Embryonic facial prominence (tissue), 1 donor: ENCODE data around the gene RUSC1.

Experiments
- DNase-seq: peaks from one replicate; pipeline ENCODE4 v3.0.0-alpha.2; 2016; ENCODE audit errors: extremely low spot score

The RUSC1 gene

DNA sequence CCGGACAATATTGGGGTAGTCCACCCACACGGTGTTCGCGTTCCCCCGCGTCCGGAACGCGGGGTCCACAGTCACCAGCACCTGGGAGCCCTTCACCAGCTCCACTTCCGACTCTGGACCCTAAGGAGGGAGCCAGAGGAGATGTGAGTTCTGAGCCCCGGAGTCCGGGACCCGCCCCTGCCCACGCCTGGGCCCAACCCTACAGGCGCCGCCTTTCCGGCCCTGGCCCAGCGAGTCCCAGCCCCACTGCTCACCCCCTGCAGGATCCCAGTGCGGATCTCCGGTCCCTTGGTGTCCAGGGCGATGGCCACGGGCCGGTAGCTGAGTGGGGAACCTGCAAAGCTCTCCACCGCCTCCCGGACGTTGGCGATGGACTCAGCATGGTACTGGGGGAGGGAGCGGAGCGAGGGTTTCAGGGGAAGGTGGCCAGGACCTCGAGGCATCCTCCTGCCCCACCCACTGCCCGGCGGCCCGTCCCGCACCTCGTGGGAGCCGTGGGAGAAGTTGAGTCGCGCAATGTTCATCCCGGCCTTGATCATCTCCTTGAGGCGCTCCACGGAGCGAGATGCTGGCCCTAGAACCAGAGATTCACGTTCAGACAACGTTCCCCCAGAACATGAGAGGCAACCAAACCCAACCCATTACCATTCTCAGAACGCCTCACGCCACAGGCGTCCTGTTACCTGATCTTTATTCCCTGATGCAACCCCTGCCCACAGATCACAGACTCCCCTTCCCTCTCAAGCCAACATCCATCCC lies 25.3 kb upstream of the RUSC1 start:
- DNase-seq: no peak

DNA sequence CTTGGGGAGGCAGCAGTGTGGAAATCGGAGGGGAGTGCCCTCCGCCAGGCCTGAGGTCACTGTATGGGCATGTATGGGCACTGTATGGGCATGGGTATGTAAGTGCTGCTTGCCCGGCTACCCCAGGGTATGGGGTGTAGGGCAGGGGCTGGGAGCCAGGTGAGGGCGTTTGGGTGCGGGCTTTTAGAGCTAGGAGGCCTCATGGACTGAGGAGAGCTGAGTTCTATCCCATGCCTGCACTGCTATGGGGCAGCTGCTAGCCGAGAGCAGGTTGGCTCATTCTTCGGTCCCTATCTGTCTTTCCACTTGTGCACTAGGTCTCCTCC lies 24.8 kb upstream of the RUSC1 start:
- DNase-seq: no peak

DNA sequence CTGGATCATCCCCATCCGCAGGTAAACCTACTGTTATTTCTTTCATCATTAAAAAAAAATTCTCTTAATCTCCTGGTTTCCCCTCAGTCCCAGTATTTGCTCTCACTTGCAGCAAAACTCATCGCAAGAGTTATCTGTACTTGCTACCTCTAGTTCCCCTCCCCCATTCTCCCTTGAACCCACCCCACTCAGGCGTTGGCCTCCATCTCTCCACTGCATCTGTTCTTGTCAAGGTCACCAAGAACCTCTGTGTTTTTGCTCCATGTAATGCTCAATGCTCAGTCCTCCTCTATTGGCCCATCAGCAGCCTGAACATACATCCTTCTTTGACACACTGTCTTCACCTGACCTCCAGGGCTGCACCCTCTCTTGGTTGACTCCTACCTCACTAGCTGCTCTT lies 24.0 kb upstream of the RUSC1 start:
- no peak for DNase-seq

DNA sequence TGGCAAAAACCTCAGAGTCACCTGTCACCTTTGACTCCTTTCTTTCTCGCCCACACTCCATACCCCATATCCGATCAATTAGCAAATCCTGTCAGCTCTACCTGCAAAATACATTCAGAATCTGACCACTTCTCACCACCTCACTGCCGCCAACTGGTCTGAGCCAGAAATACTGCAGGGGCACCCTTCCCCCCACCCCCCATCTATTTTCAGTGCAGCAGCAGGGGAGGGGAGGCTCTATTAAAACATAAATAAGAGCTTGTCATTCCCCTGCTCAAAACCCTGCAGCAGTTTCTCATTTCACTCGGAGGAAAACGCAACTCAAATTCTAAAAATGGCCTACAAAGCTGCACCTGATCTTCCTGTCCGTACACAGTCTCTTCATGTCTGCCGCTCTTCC lies 23.3 kb upstream of the RUSC1 start:
- no peak for DNase-seq

DNA sequence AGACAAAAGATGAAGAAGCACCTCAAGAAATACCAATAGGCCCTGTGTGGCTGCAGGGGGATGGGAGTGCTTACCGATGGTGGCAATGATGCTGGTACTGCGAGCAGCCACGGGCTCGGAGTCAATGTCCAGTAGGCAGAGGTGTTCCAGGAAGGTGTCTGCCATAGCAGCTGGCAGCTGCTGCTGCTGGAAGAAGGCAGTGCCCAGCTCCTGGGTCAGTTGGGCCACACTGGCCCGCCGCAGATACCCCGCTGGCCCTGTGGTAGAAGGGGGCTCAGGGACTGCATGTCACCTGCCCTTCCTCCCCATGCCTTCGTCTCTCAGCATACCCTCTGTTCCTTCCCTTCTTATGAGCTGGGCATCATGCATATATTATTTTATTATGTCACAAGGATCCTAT lies 20.7 kb upstream of the RUSC1 start:
- DNase-seq: no peak

DNA sequence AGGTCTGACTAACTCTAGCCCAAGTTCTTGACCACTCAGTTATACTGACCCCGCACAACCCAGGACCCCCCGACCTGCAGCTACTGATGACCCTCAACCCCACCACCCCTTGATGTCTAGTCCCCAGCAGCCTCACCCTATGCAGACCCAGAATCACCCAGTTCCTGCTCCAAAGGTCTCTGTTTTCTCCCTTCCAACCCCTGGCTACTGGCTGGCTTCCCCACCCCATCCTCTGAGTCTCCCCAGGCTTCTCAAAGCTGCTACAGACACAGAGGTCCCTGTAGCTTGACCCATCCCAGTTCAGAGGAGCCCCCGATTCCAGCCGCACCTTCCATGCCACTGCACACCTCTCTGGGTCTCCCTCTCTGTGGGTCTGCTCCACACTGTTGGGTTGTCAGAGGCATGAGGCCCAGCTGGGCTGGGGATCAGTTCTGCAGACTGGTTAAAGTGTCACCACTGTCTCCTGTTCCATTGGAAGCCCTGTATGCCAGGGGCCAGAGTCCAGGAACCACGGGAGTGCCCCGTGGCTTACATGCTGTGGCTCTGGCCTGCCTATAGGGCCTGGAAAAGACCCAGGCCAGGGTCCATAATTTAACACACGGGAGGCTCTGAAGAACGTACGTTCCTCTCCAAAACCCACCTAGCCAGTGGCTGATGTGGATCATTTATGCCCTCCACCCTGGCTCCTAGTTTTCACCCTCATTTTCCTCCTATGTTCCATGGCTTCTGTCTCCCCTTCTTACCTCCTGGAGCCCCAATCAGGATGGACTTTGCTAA lies 20.0 kb upstream of the RUSC1 start:
- no peak for DNase-seq

DNA sequence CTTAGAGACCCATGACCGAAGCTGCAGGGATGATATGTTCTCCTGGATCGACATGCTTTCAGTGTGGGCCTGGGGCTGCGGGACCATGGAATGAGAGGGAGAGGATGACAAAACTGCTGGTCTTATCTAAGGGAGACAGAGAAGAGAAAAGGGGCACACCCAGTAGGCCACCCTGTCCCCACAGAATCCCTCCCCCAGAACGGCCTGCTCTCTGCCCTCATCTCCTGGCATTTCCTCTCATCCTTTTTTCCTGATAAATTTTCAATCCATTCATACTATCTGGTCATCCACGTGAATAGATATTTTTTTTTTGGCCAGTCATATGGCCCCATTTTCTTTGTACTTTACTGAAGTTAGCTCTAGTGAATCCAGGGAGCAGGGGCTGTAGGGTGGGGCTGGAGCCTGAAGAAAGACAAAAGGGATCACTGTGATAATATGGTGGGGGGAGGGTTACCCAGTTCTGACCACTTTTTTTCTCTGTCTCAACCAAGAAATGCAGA lies 19.3 kb upstream of the RUSC1 start, which contains the start of gene PKLR:
Gene PKLR, minus strand, starts transcription at position 97 of the 500 bp plus-strand sequence. Its CDS starts 43 bp downstream, at position 54.
- DNase-seq: no peak

DNA sequence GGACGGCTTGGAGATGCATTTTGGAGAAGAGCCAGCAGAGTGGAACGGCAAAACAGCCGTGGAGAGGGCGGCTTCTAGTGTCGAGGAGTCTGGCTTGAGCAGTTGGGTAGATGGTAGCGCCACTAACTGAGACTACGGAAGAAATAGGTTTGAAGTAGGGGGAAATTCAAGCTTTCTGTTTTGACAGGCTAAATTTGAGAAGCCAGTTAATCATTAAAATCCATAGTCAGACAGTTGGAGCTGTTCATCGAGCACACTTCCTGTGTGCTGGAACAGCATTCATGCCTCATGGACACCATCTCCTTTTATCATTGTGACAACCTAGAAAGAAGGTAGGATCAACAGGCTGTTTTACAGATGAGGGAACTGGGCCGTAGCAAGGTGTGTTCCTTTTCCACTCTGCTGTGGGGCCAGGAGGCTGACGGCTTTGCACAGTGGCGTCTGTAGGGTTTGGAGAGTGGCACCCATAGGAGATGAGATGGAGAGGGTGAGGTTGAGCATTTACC lies 16.1 kb upstream of the RUSC1 start:
- no peak for DNase-seq

DNA sequence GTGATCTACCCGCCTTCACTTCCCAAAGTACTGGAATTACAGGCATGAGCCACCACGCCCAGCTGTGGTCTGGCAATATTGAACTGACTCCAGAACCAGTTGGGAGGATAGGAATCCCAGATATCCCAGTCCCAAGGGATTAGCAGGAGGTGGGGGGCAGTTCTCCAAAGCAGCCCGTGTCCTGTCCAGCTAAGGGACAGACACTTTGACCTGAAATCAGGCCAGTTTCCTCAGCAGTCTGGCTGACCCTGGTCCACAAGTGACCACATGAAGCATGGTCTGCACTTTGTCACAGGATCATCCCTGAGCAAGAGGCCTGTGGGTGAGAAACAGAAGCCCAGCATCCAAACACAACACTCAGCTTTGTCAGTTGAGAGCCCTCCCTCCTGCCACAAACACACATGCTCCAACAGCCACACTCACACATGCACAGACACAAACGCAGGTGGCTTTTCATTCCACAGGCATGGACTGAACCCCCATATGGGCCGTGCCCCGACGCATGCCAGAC lies 14.8 kb upstream of the RUSC1 start:
- DNase-seq: no peak

DNA sequence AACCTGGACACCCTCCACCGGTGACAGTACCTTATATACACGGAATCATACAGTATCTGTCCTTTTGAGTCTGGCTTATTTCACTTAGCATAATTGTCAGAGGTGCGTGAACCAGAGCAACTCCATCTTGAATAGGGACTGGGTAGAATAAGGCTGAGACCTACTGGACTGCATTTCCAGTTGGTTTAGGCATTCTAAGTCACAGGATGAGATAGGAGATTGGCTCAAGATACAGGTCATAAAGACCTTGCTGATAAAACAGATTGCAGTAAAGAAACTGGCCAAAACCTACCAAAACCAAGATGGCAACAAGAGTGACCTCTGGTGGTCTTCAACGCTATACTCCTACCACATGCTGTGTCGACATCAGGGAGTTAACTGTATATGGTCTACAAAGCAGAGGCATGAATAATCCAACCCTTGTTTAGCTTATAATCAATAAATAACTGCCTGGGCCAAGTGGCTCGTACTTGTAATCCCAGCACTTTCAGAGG lies 13.4 kb upstream of the RUSC1 start:
- no peak for DNase-seq

DNA sequence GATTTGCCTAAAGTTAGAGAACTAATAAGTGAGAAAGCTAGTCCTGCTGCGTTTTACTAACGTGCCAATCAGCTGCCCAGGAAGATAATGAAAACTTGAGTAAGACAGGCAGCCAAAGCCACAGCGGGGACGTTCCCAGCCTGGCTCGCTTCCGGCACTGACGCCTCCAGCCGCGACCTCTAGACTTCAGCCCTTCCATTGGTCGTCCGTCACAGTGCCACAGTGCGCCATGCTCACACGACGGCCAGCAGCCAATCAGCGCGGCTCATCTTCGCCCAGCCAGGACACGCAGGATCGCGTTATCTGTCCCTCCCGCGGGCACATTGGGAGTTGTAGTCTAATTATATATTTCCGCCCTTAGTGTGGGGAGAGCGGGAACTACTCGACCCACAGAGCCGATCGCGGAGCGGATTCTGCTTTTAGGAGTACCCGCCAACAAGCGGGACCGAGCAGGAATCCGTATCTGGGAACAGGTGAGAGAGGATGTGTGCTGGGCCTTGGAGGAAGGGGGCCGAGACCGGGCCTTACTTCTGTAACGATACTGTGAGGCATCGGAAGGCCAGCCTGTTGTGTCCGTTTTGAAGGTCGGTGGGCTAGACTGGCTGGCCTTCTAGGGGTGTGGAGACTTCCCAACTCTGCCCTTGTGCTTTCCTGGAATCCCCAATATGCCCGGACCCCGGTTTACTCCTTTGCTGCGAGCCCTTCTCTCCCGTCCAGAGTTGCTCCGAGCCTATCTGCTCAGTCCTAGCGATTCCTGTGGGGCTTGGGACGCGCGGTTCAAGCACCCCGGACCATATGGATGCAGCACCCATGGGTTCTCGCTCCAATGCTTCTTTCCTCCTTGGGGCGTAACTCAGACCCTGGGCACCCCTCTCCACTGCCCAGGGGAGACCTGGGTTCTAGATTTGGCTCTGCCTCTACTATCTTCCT lies 11.9 kb upstream of the RUSC1 start, which contains the start of gene FDPS:
Gene FDPS, plus strand, starts transcription at position 374 of the 930 bp plus-strand sequence. CDS start 924 bp downstream, outside the sequence.
- DNase-seq: peak; percentile 97

DNA sequence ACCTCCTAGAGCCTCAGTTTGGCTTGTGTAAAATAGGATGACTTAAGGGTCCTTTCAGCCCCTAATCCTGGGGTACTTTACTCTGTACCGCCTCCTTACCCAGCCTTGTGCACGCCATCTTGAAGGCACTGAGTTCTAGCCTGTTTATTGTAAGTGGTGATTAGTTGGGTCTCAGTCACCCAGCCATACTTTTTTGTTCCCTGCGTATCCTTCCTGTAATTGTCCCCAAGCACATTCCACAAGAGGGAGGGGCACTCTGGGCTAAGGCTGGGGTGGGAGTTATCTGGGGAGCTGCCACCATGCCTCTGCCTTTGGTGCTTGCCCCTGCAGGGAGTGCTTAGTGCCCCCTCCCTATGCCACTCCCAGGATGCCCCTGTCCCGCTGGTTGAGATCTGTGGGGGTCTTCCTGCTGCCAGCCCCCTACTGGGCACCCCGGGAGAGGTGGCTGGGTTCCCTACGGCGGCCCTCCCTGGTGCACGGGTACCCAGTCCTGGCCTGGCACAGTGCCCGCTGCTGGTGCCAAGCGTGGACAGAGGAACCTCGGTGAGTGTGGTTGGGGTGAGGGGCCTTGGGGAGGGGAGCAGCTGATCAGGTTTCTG lies 11.2 kb upstream of the RUSC1 start:
- DNase-seq: no peak

DNA sequence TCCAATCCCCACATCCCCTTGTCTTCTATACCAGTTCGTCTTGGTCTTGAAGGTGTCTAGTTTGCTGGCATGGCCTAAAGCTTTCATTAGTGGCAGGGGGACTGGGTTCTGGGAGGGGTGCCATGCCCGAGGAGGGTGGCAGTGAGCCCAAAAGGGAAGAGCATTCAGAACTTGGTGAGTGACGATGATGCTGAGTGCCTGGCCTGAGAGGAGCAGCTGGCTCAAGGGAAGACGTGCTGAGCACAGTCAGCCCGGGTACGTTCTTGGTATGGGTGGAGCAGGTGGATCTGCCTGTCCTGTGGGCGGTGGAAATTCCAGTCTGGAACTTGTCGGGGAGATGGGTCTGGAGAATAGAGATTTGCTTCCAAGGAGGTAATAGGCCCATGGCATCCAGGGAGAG lies 7.4 kb upstream of the RUSC1 start:
- no peak for DNase-seq

DNA sequence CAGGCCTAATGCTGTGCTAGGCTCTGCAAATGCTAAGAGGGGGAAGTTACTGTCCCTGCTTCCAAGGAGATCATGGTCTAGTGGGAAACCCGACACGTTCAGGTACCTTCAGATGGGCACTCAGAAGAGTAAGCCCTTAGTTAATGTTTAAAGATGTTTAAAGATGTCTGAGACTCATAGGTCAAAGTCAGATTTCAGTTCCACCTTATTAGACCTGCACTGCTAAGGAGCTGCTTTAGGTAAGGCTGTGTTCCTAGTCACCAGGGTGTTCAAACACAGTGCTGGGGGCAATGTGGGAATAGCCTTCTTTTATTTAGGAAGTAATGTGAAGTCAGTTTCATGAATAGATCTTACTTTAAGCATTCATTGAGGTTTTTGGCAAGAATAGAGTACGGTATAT lies 3.8 kb upstream of the RUSC1 start:
- DNase-seq: no peak

DNA sequence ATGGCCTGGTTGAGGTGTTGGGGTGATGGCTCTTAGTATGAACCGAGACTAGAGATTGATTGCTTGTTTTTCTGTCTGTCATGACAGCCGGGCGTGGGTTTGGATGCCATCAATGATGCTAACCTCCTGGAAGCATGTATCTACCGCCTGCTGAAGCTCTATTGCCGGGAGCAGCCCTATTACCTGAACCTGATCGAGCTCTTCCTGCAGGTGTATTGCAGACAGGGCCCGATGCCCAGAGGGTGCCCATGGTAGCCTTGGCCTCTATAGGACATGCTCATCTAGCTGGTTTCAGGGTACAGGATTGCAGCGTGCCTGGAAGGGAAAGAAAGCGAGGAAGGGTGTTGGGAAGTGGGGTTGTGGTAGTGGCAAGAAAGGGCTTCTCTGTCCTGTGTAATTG lies 2.6 kb upstream of the RUSC1 start:
- DNase-seq: no peak

DNA sequence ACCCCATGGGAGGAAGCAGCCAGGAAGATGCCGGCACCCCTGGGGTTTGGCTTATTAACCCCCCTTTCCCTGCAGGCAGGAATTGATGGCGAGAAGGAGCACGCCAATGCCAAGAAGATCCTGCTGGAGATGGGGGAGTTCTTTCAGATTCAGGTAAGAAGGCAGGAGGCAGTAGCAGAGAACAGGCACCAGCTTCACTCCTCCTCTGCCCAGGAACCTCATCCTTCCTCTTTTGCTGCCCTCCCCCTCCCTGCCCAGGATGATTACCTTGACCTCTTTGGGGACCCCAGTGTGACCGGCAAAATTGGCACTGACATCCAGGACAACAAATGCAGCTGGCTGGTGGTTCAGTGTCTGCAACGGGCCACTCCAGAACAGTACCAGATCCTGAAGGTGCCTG lies 1.2 kb upstream of the RUSC1 start:
- DNase-seq: no peak

DNA sequence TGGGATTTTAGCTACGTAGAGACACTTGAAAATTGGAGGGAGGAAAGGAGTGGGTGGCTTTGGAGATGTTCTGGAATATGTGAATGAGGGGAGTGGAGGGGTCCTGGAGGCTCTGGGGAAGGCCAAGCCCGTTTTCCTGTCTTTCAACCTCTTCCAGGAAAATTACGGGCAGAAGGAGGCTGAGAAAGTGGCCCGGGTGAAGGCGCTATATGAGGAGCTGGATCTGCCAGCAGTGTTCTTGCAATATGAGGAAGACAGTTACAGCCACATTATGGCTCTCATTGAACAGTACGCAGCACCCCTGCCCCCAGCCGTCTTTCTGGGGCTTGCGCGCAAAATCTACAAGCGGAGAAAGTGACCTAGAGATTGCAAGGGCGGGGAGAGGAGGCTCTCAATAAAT lies 442 bp upstream of the RUSC1 start:
- DNase-seq: no peak

DNA sequence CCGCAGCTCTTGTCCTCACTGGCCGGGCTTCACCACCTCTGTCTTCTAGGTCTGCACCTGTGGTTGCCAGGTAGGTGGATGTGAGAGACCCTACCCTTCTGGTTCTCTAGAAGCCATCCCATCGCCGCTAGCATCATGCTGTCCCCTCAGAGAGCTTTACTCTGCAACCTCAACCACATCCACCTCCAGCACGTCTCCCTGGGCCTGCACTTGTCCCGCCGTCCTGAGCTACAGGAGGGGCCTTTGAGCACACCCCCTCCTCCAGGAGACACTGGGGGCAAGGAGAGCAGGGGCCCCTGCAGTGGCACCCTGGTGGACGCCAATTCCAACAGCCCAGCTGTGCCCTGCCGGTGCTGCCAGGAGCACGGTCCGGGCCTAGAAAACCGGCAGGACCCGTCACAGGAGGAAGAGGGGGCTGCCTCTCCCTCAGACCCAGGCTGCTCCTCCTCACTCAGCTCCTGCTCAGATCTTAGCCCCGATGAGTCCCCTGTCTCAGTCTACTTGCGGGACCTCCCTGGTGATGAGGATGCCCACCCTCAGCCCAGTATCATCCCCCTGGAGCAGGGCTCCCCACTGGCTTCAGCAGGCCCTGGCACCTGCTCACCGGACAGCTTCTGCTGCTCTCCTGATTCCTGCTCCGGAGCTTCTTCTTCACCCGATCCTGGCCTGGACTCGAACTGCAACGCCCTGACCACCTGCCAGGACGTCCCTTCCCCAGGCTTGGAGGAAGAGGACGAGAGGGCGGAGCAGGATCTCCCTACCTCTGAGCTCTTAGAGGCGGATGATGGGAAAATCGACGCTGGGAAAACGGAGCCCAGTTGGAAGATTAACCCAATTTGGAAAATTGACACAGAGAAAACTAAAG lies 1.2 kb downstream of the RUSC1 start:
- DNase-seq: no peak

DNA sequence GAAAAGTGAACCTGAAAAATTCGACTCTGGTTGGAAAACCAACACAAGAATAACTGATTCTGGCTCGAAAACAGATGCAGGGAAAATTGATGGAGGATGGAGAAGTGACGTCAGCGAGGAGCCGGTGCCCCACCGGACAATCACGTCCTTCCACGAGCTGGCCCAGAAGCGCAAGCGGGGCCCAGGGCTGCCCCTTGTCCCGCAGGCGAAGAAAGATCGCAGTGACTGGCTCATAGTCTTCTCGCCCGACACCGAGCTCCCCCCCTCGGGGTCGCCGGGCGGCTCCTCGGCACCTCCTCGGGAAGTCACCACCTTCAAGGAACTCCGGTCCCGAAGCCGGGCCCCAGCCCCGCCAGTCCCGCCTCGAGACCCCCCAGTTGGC lies 1.9 kb downstream of the RUSC1 start:
- no peak for DNase-seq
